Adrenal gland (tissue), 12 donors: Measurements from ENCODE around the gene CAMK4. TPM values are rescaled to one million over a fixed set of nuclear protein-coding genes. Genes with fewer than 3 reads are reported as not detected.
A peak's percentile ranks its signal among the peaks of the same experiment; 100 is the strongest.

Experiments used
- DNase-seq, 7 donors: peaks; one replicate each; pipeline ENCODE4 v3.0.0-alpha.2; 2019 to 2020
- H3K27ac ChIP-seq, 5 donors: fragments of 200-600 bp; sonication (generic) in 4 of 5; 1 replicate in 3 of 5; 2 replicates in 2 of 5; pipeline versions ENCODE4 v1.5.1 to v1.8.0; 2016 to 2020; ENCODE audit warnings: mild to moderate bottlenecking in 1 of 5
- H3K27me3 ChIP-seq: fragments of 200-600 bp; 2 replicates; pipeline ENCODE4 v1.8.0; 2021
- H3K36me3 ChIP-seq, 2 donors: fragments of 200-600 bp; replicated peaks in 1 of 2; 1 replicate in 1 of 2; 2 replicates in 1 of 2; pipeline versions ENCODE4 v1.5.1 to v1.8.0; 2018 to 2022
- H3K4me1 ChIP-seq, 2 donors: fragments of 200-600 bp; replicated peaks in 1 of 2; 1 replicate in 1 of 2; 2 replicates in 1 of 2; pipeline versions ENCODE4 v1.5.1 to v1.8.0; 2018 to 2021
- H3K4me3 ChIP-seq, 4 donors: fragments of 200-600 bp; sonication (generic) in 3 of 4; one replicate each; pipeline ENCODE4 v1.5.1; 2016 to 2018
- H3K9me3 ChIP-seq, 3 donors: fragments of 200-600 bp; sonication (generic) in 1 of 3; replicated peaks in 1 of 3; 1 replicate in 2 of 3; 2 replicates in 1 of 3; pipeline versions ENCODE4 v1.5.1 to v1.8.0; 2016 to 2021
- POLR2A ChIP-seq, 2 donors: fragments of 450-650 bp; IDR thresholded peaks; one replicate each; pipeline ENCODE4 v1.6.1; 2017; ENCODE audit warnings: antibody characterized with exemption in 2 of 2, mild to moderate bottlenecking in 2 of 2, moderate library complexity in 1 of 2
- WGBS, 4 donors: extraction: QIAGEN DNeasy Blood & Tissue Kit in 2 of 4; methylation state at CpG; one replicate each; pipeline versions ENCODE4 v1.1.5 to v1.1.7; 2013 to 2017; 5-methylcytosine and 5-hydroxymethylcytosine counted together
- intact Hi-C, 2 donors: fragments of 100-400 bp; cut with DNase I; formaldehyde crosslinking; loops; one replicate each; pipeline versions ENCODE4 v1.14.1 to v1.15.0; 2022 to 2023
- polyA plus RNA-seq, 3 donors: library from polyadenylated mRNA; stranded (reverse); fragments of 200-250 nt in 2 of 3; fragments of 350-450 nt in 1 of 3; fragmentation: Illumina TruSeq in 1 of 3; extraction: RNeasy Lipid Tissue Mini Kit (QIAGEN cat#74804) in 1 of 3; gene quantifications; one replicate each; pipeline ENCODE4 v1.2.3, GENCODE V29; 2013 to 2014
- total RNA-seq, 9 donors: library from RNA; depleted of rRNA in 4 of 9; stranded (reverse); fragments of >200 nt in 4 of 9; fragments of 120-200 nt in 1 of 9; fragmentation: NEBNext Ultra II Directional in 1 of 9; extraction: Animal tissue kit (Norgen Biotek cat#: 25700) in 1 of 9; gene quantifications; one replicate each; pipeline versions ENCODE4 v1.1.0 to v1.2.4, GENCODE V29; 2013 to 2023
- TF ChIP-seq, protein P1 (sequence below), 6 experiments: fragments of 450-650 bp in 4 of 6; fragments of 200-600 bp in 2 of 6; sonication (generic) in 1 of 6; IDR thresholded peaks; 1 replicate in 5 of 6; 2 replicates in 1 of 6; pipeline versions ENCODE4 v1.5.1 to v1.8.0; 2016 to 2021; ENCODE audit warnings: antibody characterized with exemption in 6 of 6, mild to moderate bottlenecking in 2 of 6, moderate library complexity in 1 of 6
- donor health status: healthy with polysubstance abuse.
- donor health status: Bipolar disorder and iron deficiency.
- donor health status: DM: yes; HTN: yes; CAD: no.
- donor health status: DM: no; HTN: no; CAD: no.
- donor health status: DM: no; HTN: no; CAD: no.
- donor health status: DM: yes; HTN: yes; CAD: no.

Gene CAMK4
- total and polyA plus RNA-seq, 12 donors: 0.06 to 9.2 (median 2.0) TPM

DNA sequence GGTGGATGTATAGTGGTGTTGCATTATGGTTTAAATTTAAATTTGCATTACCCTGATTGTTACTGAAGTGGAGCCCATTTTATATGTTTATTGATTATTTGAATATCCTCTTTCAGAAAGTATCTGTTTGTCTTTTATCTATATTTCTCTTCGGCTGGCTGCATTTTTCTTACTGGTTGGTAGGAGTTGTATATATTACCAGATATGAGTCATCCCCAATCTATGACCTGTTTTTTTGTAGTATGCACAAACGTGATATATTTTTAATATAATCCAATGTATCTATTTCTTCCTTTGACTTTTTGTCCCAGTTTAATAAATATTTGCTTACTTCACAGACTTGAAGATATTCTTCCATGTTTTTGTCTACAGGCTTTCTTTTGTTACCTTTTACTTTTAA, 29.3 kb upstream of the CAMK4 start:
- H3K4me3 ChIP-seq: no peak overlapping the region
- no peaks in the 10 kb centered on the region for H3K36me3 ChIP-seq
- H3K9me3 ChIP-seq: no peaks in the 10 kb centered on the region
- 66 to 82% (median 74%) methylated on average over 2 of the region's 2 CpGs for WGBS, 4 donors
- no peak overlapping the region for H3K27ac ChIP-seq
- DNase-seq: no peak
- no peaks in the 10 kb centered on the region for H3K27me3 ChIP-seq
- TF ChIP-seq, protein P1, sequence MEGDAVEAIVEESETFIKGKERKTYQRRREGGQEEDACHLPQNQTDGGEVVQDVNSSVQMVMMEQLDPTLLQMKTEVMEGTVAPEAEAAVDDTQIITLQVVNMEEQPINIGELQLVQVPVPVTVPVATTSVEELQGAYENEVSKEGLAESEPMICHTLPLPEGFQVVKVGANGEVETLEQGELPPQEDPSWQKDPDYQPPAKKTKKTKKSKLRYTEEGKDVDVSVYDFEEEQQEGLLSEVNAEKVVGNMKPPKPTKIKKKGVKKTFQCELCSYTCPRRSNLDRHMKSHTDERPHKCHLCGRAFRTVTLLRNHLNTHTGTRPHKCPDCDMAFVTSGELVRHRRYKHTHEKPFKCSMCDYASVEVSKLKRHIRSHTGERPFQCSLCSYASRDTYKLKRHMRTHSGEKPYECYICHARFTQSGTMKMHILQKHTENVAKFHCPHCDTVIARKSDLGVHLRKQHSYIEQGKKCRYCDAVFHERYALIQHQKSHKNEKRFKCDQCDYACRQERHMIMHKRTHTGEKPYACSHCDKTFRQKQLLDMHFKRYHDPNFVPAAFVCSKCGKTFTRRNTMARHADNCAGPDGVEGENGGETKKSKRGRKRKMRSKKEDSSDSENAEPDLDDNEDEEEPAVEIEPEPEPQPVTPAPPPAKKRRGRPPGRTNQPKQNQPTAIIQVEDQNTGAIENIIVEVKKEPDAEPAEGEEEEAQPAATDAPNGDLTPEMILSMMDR (IDR thresholded peaks at IDR 0.05): no peak
- TF ChIP-seq POLR2A (IDR thresholded peaks at IDR 0.05): no peak
- intact Hi-C loops: no loop called here
- H3K4me1 ChIP-seq: no peaks in the 10 kb centered on the region

DNA sequence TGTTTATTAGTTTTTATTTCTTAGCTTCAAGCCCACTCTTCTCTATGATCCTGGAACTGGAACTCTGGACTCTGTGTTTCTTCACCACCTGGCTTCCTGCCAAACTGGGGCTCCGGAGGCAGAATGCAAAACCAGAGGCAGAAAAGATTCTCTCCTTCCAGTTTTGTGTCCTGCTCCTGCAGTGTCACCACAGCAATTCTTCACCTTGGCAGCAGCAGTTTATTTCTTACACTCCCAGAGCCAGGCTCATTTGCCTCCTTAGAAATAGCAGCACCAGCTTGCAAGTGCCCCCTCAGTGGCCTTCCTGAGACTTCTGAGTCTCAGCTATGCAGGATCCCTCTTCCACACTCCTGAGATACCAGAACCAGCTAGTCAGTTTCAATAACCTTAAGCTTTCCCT, 26.7 kb upstream of the CAMK4 start:
- Histone ChIP-seq H3K27ac (no peak overlapping the region), H3K9me3 (no peaks in the 10 kb centered on the region), H3K4me1 (no peaks in the 10 kb centered on the region), H3K36me3 (no peaks in the 10 kb centered on the region), H3K4me3 (no peak overlapping the region), H3K27me3 (no peaks in the 10 kb centered on the region)
- intact Hi-C loops: no loop called here
- TF ChIP-seq, protein P1 (IDR thresholded peaks at IDR 0.05): no peak
- TF ChIP-seq POLR2A (IDR thresholded peaks at IDR 0.05): no peak
- peak in 6 of 7 donors; percentile 8 to 55 (median 15) for DNase-seq
- 3 to 8% (median 5%) methylated on average over 1 of the region's 1 CpG for WGBS, 4 donors

DNA sequence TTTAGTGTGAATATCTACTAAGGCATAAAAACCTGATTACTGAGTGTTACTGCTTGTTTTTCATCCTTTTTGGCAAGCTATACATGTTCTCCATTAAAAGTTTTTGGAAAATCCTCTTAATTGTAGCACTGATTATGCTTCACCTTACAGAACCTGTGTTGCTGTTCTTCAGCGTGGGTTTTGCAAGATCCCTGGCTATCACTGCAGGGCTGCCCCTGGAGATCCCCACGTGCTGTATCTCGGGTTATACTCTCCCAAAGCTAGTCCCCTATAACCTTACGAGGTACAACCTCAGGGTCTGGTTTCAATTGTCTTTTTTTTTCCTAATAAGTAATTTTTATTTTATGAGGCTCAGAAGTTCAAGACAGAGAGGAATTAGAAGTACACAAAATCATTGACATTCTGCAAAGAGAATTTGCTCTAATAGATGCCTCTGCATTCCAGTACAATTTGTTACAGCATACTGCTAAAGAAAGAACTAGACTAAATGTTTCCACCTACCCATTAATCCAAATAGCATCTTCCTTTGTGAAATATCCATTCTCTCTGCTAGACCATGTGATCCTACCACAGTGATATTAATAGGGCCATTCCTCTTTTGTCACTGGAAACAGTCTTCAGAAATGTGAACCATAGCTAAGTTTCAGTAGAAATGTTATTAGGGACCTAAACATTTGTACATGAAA, 25.8 kb upstream of the CAMK4 start:
- H3K4me3 ChIP-seq: no peak overlapping the region
- H3K9me3 ChIP-seq: no peaks in the 10 kb centered on the region
- no peaks in the 10 kb centered on the region for H3K36me3 ChIP-seq
- 64 to 75% (median 73%) methylated on average over 4 of the region's 4 CpGs for WGBS, 4 donors
- intact Hi-C loops: no loop called here
- no peaks in the 10 kb centered on the region for H3K27me3 ChIP-seq
- DNase-seq: no peak
- H3K27ac ChIP-seq: no peak overlapping the region
- no peaks in the 10 kb centered on the region for H3K4me1 ChIP-seq
- TF ChIP-seq, protein P1 (IDR thresholded peaks at IDR 0.05): no peak
- TF ChIP-seq POLR2A (IDR thresholded peaks at IDR 0.05): no peak

DNA sequence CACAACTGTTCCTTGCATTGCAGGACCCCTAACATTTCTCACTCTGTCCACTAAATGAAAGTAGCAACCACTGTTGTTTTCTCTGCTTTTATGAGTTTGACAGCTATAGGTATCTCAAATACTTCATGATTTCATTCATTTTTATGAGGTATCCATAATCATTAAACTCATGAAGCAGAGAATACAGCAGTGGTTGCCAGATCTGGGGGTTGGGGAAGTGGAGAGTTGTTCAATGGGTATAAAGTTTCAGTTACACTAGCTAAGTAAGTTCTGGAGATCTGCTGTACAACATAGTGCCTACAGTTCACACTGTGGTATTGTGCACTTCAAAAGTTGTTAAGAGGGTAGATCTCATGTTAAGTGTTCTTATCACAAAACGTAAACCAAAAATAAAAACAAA, 23.4 kb upstream of the CAMK4 start:
- TF ChIP-seq, protein P1 (IDR thresholded peaks at IDR 0.05): no peak
- no peak for TF ChIP-seq POLR2A (IDR thresholded peaks at IDR 0.05)
- Histone ChIP-seq H3K4me1 (no peaks in the 10 kb centered on the region), H3K27ac (no peak overlapping the region), H3K4me3 (no peak overlapping the region), H3K9me3 (no peaks in the 10 kb centered on the region), H3K27me3 (no peaks in the 10 kb centered on the region), H3K36me3 (no peaks in the 10 kb centered on the region)
- no peak for DNase-seq
- WGBS, 4 donors: 61 to 79% (median 63%) methylated on average over 1 of the region's 1 CpG
- intact Hi-C loops: no loop called here
